A673 (cell line): ENCODE measurements around the gene PRKX.

Experiments
- EZH2 ChIP-seq: fragments of 200-600 bp; sonication (generic); IDR thresholded peaks from 2 replicates; pipeline ENCODE4 v1.6.1; 2017; ENCODE audit warnings: borderline replicate concordance, low read depth, mild to moderate bottlenecking, mixed read lengths, antibody characterized with exemption, low read length; ENCODE audit not compliant: poor library complexity, severe bottlenecking
- TF ChIP-seq, protein P1 (sequence below): fragments of 300-800, 200-600 bp; sonication (generic); conservative IDR thresholded peaks from 2 replicates; pipeline ENCODE4 v1.5.1; 2017; ENCODE audit warnings: low read depth, mild to moderate bottlenecking, antibody characterized with exemption, low read length, moderate library complexity, mixed read lengths

DNA sequence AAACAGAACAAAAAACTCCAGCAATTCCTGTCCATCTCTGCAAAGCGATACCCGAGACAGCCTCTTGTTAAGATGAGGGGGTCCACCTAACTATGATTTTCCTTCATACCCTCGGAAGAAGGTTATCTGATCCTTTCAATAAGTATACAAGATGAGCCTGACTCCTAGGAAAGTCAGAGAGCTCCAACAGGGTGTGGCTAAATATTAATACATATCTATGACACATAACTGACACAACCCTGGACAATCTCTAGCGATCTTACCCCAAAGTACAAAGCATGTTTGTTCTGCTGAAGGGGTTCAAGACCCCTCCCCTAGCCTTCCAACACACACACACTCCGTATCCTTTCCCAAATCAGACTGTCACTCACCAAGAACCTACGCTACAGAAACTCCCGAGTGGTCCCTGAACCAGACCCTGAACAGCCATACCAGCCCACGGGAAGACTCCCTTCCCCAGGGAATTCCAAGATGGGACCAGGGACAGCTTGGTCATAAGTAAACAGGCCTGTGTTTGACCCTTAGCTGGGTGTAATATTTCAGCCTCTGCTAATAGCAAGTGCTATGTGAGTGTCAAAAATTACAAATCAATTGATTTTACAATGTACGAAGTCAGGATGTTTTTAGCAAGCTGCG lies 110.3 kb downstream of the PRKX start:
- TF ChIP-seq, protein P1, sequence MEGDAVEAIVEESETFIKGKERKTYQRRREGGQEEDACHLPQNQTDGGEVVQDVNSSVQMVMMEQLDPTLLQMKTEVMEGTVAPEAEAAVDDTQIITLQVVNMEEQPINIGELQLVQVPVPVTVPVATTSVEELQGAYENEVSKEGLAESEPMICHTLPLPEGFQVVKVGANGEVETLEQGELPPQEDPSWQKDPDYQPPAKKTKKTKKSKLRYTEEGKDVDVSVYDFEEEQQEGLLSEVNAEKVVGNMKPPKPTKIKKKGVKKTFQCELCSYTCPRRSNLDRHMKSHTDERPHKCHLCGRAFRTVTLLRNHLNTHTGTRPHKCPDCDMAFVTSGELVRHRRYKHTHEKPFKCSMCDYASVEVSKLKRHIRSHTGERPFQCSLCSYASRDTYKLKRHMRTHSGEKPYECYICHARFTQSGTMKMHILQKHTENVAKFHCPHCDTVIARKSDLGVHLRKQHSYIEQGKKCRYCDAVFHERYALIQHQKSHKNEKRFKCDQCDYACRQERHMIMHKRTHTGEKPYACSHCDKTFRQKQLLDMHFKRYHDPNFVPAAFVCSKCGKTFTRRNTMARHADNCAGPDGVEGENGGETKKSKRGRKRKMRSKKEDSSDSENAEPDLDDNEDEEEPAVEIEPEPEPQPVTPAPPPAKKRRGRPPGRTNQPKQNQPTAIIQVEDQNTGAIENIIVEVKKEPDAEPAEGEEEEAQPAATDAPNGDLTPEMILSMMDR, result no peak
- TF ChIP-seq EZH2, result no peak
